Upper lobe of left lung (tissue), 6 donors: Measurements from ENCODE around the gene ATP2B2. TPM values are rescaled to one million over a fixed set of nuclear protein-coding genes. Genes with fewer than 3 reads are reported as not detected.

Experiments used
- ATAC-seq, 2 donors: fragments of 200-7000 bp; cut with Tn5 transposase; one replicate each; pipeline ENCODE4 v1.9.1; 2022; ENCODE audit warnings: mild to moderate bottlenecking in 2 of 2, moderate library complexity in 2 of 2; ENCODE audit not compliant: low FRiP score in 2 of 2
- DNase-seq, 2 donors: peaks; one replicate each; pipeline ENCODE4 v3.0.0-alpha.2; 2019 to 2020
- H3K27ac ChIP-seq, 4 donors: fragments of 200-600 bp; sonication (generic); one replicate each; pipeline ENCODE4 v1.5.1; 2016 to 2019
- H3K27me3 ChIP-seq, 4 donors: fragments of 200-600 bp; sonication (generic); one replicate each; pipeline ENCODE4 v1.5.1; 2017 to 2019
- H3K36me3 ChIP-seq, 4 donors: fragments of 200-600 bp; sonication (generic); one replicate each; pipeline ENCODE4 v1.5.1; 2016 to 2019
- H3K4me1 ChIP-seq, 4 donors: fragments of 200-600 bp; sonication (generic); one replicate each; pipeline ENCODE4 v1.5.1; 2018 to 2019
- H3K4me3 ChIP-seq, 4 donors: fragments of 200-600 bp; sonication (generic); one replicate each; pipeline ENCODE4 v1.5.1; 2017 to 2019; ENCODE audit warnings: mild to moderate bottlenecking in 2 of 4, moderate library complexity in 1 of 4
- H3K9me3 ChIP-seq, 4 donors: fragments of 200-600 bp; sonication (generic); one replicate each; pipeline ENCODE4 v1.5.1; 2018 to 2019
- CTCF ChIP-seq, 6 experiments: fragments of 450-650 bp in 4 of 6; fragments of 200-600 bp in 2 of 6; sonication (generic) in 2 of 6; IDR thresholded peaks; one replicate each; pipeline ENCODE4 v1.5.1; 2016 to 2019; ENCODE audit warnings: antibody characterized with exemption in 6 of 6
- EP300 ChIP-seq, 4 donors: sonication (generic); formaldehyde crosslinking; IDR thresholded peaks; one replicate each; pipeline ENCODE4 v1.5.1; 2017; ENCODE audit warnings: antibody characterized with exemption in 4 of 4, control low read depth in 2 of 4
- POLR2A ChIP-seq, 4 donors: fragments of 450-650 bp; IDR thresholded peaks; one replicate each; pipeline ENCODE4 v1.5.1; 2016 to 2017; ENCODE audit warnings: antibody characterized with exemption in 4 of 4, mild to moderate bottlenecking in 2 of 4
- POLR2AphosphoS5 ChIP-seq, 2 donors: sonication (generic); formaldehyde crosslinking; IDR thresholded peaks; one replicate each; pipeline ENCODE4 v1.5.1; 2017; ENCODE audit warnings: antibody characterized with exemption in 2 of 2
- WGBS, 2 donors: methylation state at CpG; one replicate each; pipeline ENCODE4 v1.1.5; 2017 to 2018; 5-methylcytosine and 5-hydroxymethylcytosine counted together
- total RNA-seq, 6 donors: library from RNA; depleted of rRNA in 4 of 6; stranded (reverse); fragments of >200 nt in 4 of 6; gene quantifications; one replicate each; pipeline versions ENCODE4 v1.1.0 to v1.2.1, GENCODE V29; 2016 to 2021
- donor health status: DM: no; HTN: no; CAD: no; lungs with moderate emphysema.
- donor health status: DM: no; HTN: yes; CAD: no; lungs with severe emphysema.

ATP2B2 gene
- total RNA-seq, 6 donors from 2014 or later: 0.13 to 0.30 TPM; not detected in 4

- peak in 1 of 2 donors; percentile 60 for DNase-seq
- ATAC-seq: no peak
- Histone ChIP-seq H3K4me3 (no peak overlapping the region), H3K9me3 (no peaks in the 10 kb centered on the region), H3K36me3 (no peaks in the 10 kb centered on the region), H3K27ac (no peak overlapping the region), H3K27me3 (no peaks in the 10 kb centered on the region), H3K4me1 (peaks cover 0 to 8% (median 4%) of the 10 kb centered on the region in 4 donors)
- 82 to 92% methylated on average over 15 to 21 of the region's 22 CpGs for WGBS, 2 donors
- TF ChIP-seq EP300 (IDR thresholded peaks at IDR 0.05): no peak
- no peak for TF ChIP-seq POLR2AphosphoS5 (IDR thresholded peaks at IDR 0.05)
- no peak for TF ChIP-seq POLR2A (IDR thresholded peaks at IDR 0.05)
- TF ChIP-seq CTCF (IDR thresholded peaks at IDR 0.05): no peak
These were observed 154.9 kb downstream of the ATP2B2 start for GRCh38 chr3:10350324-10350985.

GRCh38 chr3:10349801-10350200, 155.6 kb downstream of the ATP2B2 start:
- H3K4me1 ChIP-seq: peaks cover 0 to 8% (median 3%) of the 10 kb centered on the region in 4 donors
- ATAC-seq: no peak

GRCh38 chr3:10348404-10348721, 157.0 kb downstream of the ATP2B2 start:
- 81 to 100% methylated on average over 4 to 5 of the region's 5 CpGs for WGBS, 2 donors
- ATAC-seq (no peak), DNase-seq (no peak)
- Histone ChIP-seq H3K4me1 (no peaks in the 10 kb centered on the region), H3K9me3 (no peaks in the 10 kb centered on the region), H3K36me3 (no peaks in the 10 kb centered on the region), H3K27me3 (no peaks in the 10 kb centered on the region), H3K4me3 (no peak overlapping the region), H3K27ac (no peak overlapping the region)
- no peak for TF ChIP-seq CTCF (IDR thresholded peaks at IDR 0.05)
- no peak for TF ChIP-seq POLR2AphosphoS5 (IDR thresholded peaks at IDR 0.05)
- no peak for TF ChIP-seq POLR2A (IDR thresholded peaks at IDR 0.05)
- TF ChIP-seq EP300 (IDR thresholded peaks at IDR 0.05): no peak

More at GRCh38 chr3:10349801-10350200, 155.6 kb downstream of the ATP2B2 start:
- Histone ChIP-seq H3K36me3 (no peaks in the 10 kb centered on the region), H3K27me3 (no peaks in the 10 kb centered on the region), H3K4me3 (no peak overlapping the region), H3K9me3 (no peaks in the 10 kb centered on the region), H3K27ac (no peak overlapping the region)
- TF ChIP-seq EP300 (IDR thresholded peaks at IDR 0.05): no peak
- no peak for TF ChIP-seq POLR2AphosphoS5 (IDR thresholded peaks at IDR 0.05)
- TF ChIP-seq POLR2A (IDR thresholded peaks at IDR 0.05): no peak
- no peak for TF ChIP-seq CTCF (IDR thresholded peaks at IDR 0.05)
- no peak for DNase-seq
- 88 to 94% methylated on average over 10 of the region's 10 CpGs for WGBS, 2 donors

DNA sequence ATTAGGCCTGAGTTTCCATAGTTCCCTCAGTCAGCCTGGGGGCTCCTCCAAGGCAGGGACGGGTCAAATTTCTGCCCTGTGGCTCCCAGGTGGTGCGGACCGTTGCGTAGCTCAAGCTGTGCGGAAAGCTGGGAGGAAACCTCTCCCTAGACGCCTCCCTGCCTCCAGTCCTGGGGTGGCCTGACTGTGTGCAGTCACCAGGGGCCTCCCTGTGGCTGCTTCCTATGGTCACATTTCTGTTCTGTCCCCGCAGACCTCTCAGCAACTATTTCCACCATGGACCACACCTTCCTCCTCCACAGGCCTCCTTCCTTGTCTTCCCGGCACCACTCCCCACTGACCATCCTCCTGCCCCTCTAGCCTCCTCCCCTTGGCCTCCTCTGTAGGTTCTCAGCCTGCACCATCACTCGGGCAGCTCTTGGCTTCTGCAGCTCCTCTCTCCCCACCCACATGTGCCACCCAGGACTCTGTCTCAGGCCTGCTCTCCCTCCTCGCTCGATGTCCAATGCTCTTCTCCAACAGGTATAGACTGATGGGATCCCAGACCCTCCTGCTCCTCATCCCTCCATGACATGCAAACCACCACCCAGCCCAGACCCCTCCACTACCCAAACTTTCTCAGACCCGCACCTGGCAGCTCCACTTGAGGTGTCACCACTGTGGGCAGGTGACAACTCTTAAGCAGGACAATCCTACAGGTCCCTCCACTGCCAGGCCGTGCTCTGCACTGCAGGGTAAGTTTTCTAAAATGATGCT, 157.6 kb downstream of the ATP2B2 start:
- ATAC-seq: no peak
- Histone ChIP-seq H3K4me3 (no peak overlapping the region), H3K4me1 (no peaks in the 10 kb centered on the region)

More for the DNA sequence above, 157.6 kb downstream of the ATP2B2 start:
- 79 to 86% methylated on average over 12 to 13 of the region's 13 CpGs for WGBS, 2 donors
- H3K27ac ChIP-seq: no peak overlapping the region
- no peak for DNase-seq
- no peaks in the 10 kb centered on the region for H3K9me3 ChIP-seq
- TF ChIP-seq CTCF (IDR thresholded peaks at IDR 0.05) (no peak), POLR2AphosphoS5 (IDR thresholded peaks at IDR 0.05) (no peak), EP300 (IDR thresholded peaks at IDR 0.05) (no peak), POLR2A (IDR thresholded peaks at IDR 0.05) (no peak)
- no peaks in the 10 kb centered on the region for H3K36me3 ChIP-seq
- H3K27me3 ChIP-seq: no peaks in the 10 kb centered on the region
